NCI-H2081 (cell line): ENCODE results near the gene MAP3K5.
A peak's percentile ranks its signal among the peaks of the same experiment; 100 is the strongest.
"Not testable (repeated sequence)": the region's sequence is repeated elsewhere in the genome, so short reads cannot be mapped to it uniquely, and the experiment has no call there.

ENCODE experiments used
- DNase-seq, 2 experiments: peaks; one replicate each; lab custom pipeline; 2025; lab: John Stamatoyannopoulos, UW

MAP3K5 gene

GRCh38 chr6:136792410-136793262 lies at the start of gene MAP3K5:
Gene MAP3K5 (minus strand): TSS chr6:136792477. CDS start chr6:136792157, 320 bp downstream.
- DNase-seq = peak; percentile 80 to 86

- no peak for DNase-seq
Measured at GRCh38 chr6:136840276-136841001, 48.2 kb upstream of the MAP3K5 start.

GRCh38 chr6:136831873-136832562 lies 39.7 kb upstream of the MAP3K5 start:
- no peak for DNase-seq

- DNase-seq = no peak
Measured at GRCh38 chr6:136826216-136826615, 33.9 kb upstream of the MAP3K5 start.

GRCh38 chr6:136823128-136823660 lies 30.9 kb upstream of the MAP3K5 start:
- DNase-seq = peak in 1 of 2 experiments; percentile 22

- peak; percentile 81 to 90 for DNase-seq
Measured at GRCh38 chr6:136822376-136823127, 30.3 kb upstream of the MAP3K5 start, which contains the start of gene PEX7. Gene PEX7 (plus strand): TSS chr6:136822592. CDS start chr6:136822666, 74 bp downstream.

- DNase-seq = no peak
Measured at GRCh38 chr6:136822046-136822375, 29.7 kb upstream of the MAP3K5 start.

GRCh38 chr6:136820561-136820960 lies 28.3 kb upstream of the MAP3K5 start:
- DNase-seq = no peak

- DNase-seq = no peak
Measured at GRCh38 chr6:136816656-136817055, 24.4 kb upstream of the MAP3K5 start.

- not testable (repeated sequence) for DNase-seq
Measured at GRCh38 chr6:136815608-136816007, 23.3 kb upstream of the MAP3K5 start.

- no peak for DNase-seq
Measured at GRCh38 chr6:136812174-136812573, 19.9 kb upstream of the MAP3K5 start.

GRCh38 chr6:136811272-136811671 lies 19.0 kb upstream of the MAP3K5 start:
- no peak for DNase-seq

- no peak for DNase-seq
Measured at GRCh38 chr6:136809091-136809860, 17.0 kb upstream of the MAP3K5 start.

GRCh38 chr6:136803608-136804007 lies 11.3 kb upstream of the MAP3K5 start:
- no peak for DNase-seq

GRCh38 chr6:136801581-136801980 lies 9.3 kb upstream of the MAP3K5 start:
- no peak for DNase-seq

- no peak for DNase-seq
Measured at GRCh38 chr6:136798044-136798443, 5.8 kb upstream of the MAP3K5 start.

GRCh38 chr6:136795996-136796395 lies 3.7 kb upstream of the MAP3K5 start:
- no peak for DNase-seq

- no peak for DNase-seq
Measured at GRCh38 chr6:136795386-136795785, 3.1 kb upstream of the MAP3K5 start.

GRCh38 chr6:136793363-136793762 lies 1.1 kb upstream of the MAP3K5 start:
- no peak for DNase-seq

GRCh38 chr6:136792095-136792409 lies 225 bp downstream of the MAP3K5 start:
- no peak for DNase-seq
